Skeletal muscle tissue (tissue), 4 donors: ENCODE measurements around the gene PRDM11. TPM values are rescaled to one million over a fixed set of nuclear protein-coding genes. Genes with fewer than 3 reads are reported as not detected.

ENCODE experiments used
- H3K27ac ChIP-seq: one replicate; pipeline ENCODE4 v1.7.0; 2013; ENCODE audit warnings: mild to moderate bottlenecking, low read depth, low read length, inconsistent platforms
- H3K27me3 ChIP-seq, 3 donors: one replicate each; pipeline ENCODE4 v1.7.0; 2013; ENCODE audit warnings: low read length in 3 of 3; ENCODE audit not compliant: control insufficient read depth in 3 of 3, insufficient read depth in 3 of 3
- H3K36me3 ChIP-seq, 3 donors: one replicate each; pipeline ENCODE4 v1.7.0; 2013; ENCODE audit warnings: low read length in 3 of 3; ENCODE audit not compliant: control insufficient read depth in 3 of 3, insufficient read depth in 3 of 3
- H3K4me1 ChIP-seq, 3 donors: one replicate each; pipeline ENCODE4 v1.7.0; 2013; ENCODE audit warnings: low read length in 3 of 3, mild to moderate bottlenecking in 3 of 3; ENCODE audit not compliant: control insufficient read depth in 3 of 3, insufficient read depth in 3 of 3
- H3K4me3 ChIP-seq, 3 donors: one replicate each; pipeline ENCODE4 v1.7.0; 2013; ENCODE audit warnings: low read length in 3 of 3
- H3K9ac ChIP-seq, 3 donors: one replicate each; pipeline ENCODE4 v1.7.0; 2013; ENCODE audit warnings: low read length in 3 of 3, mild to moderate bottlenecking in 3 of 3, moderate library complexity in 2 of 3, low read depth in 1 of 3
- H3K9me3 ChIP-seq, 3 donors: one replicate each; pipeline ENCODE4 v1.7.0; 2013; ENCODE audit warnings: low read length in 3 of 3; ENCODE audit not compliant: control insufficient read depth in 3 of 3
- total RNA-seq: library from RNA; depleted of rRNA; stranded (reverse); fragments of >200 nt; gene quantifications from one replicate; pipeline ENCODE4 v1.2.3, GENCODE V29; 2014
- donor health status: Osteomylitis.

The PRDM11 gene
- total RNA-seq, 1 donor from 2014 or later, result 9.4 TPM

GRCh38 chr11:45278714-45279113 is 132.3 kb downstream of the PRDM11 start:
- no peak overlapping the region for H3K4me3 ChIP-seq
- no peaks in the 10 kb centered on the region for H3K36me3 ChIP-seq
- no peaks in the 10 kb centered on the region for H3K4me1 ChIP-seq
- H3K9me3 ChIP-seq, result no peaks in the 10 kb centered on the region
- H3K27me3 ChIP-seq, result peaks cover 0 to 8% (median 5%) of the 10 kb centered on the region in 3 donors
- no peak overlapping the region for H3K27ac ChIP-seq
- no peak overlapping the region for H3K9ac ChIP-seq

GRCh38 chr11:45279645-45280044 is 133.2 kb downstream of the PRDM11 start:
- Histone ChIP-seq H3K4me3 (no peak overlapping the region), H3K27me3 (peaks cover 2 to 16% (median 11%) of the 10 kb centered on the region in 3 donors), H3K36me3 (no peaks in the 10 kb centered on the region), H3K27ac (no peak overlapping the region), H3K9me3 (no peaks in the 10 kb centered on the region), H3K4me1 (no peaks in the 10 kb centered on the region), H3K9ac (no peak overlapping the region)

GRCh38 chr11:45280449-45280848 is 134.0 kb downstream of the PRDM11 start:
- no peak overlapping the region for H3K4me3 ChIP-seq
- no peaks in the 10 kb centered on the region for H3K36me3 ChIP-seq
- no peak overlapping the region for H3K9ac ChIP-seq
- no peaks in the 10 kb centered on the region for H3K4me1 ChIP-seq
- no peak overlapping the region for H3K27ac ChIP-seq
- H3K27me3 ChIP-seq, result peaks cover 10 to 24% (median 19%) of the 10 kb centered on the region in 3 donors
- no peaks in the 10 kb centered on the region for H3K9me3 ChIP-seq

- no peak overlapping the region for H3K4me3 ChIP-seq
- peaks cover 0 to 3% (median 2%) of the 10 kb centered on the region in 3 donors for H3K4me1 ChIP-seq
- no peak overlapping the region for H3K27ac ChIP-seq
- H3K36me3 ChIP-seq, result no peaks in the 10 kb centered on the region
- no peaks in the 10 kb centered on the region for H3K9me3 ChIP-seq
- H3K9ac ChIP-seq, result no peak overlapping the region
- peaks cover 27 to 37% (median 30%) of the 10 kb centered on the region in 3 donors for H3K27me3 ChIP-seq
Observed at GRCh38 chr11:45282081-45282480, 135.6 kb downstream of the PRDM11 start.

Other genes with a start within 250 kb of the PRDM11 start
- 6.8 TPM for gene TP53I11, start 195.8 kb upstream of the PRDM11 start, total RNA-seq
- gene SYT13, start 139.7 kb downstream of the PRDM11 start, total RNA-seq, result 0.52 TPM